ENCODE results near the gene GGT6.
"Not testable (repeated sequence)": the region's sequence is repeated elsewhere in the genome, so short reads cannot be mapped to it uniquely, and the experiment has no call there.

The GGT6 gene

GRCh38 chr17:4590981-4591453 lies 30.6 kb upstream of the GGT6 start:
- no CpG with 5 or more reads among the region's 10 CpGs for WGBS (ENCODE audit: extremely low coverage, insufficient coverage, low lambda C conversion rate)
- H3K4me2 ChIP-seq (ENCODE audit: low read length): no peak overlapping the region
- no peak overlapping the region for H3K9ac ChIP-seq (ENCODE audit: low read length)
- H3K56ac ChIP-seq (ENCODE audit: low read length): no peak overlapping the region
- H3K18ac ChIP-seq (ENCODE audit: low read length): no peak overlapping the region
- H3K23ac ChIP-seq (ENCODE audit: low read length): no peak overlapping the region
- no peaks in the 10 kb centered on the region for H3K27me3 ChIP-seq (ENCODE audit: insufficient read depth, low read length, poor library complexity)
- H4K5ac ChIP-seq (ENCODE audit: low read length): no peak overlapping the region
- no peaks in the 10 kb centered on the region for H3K79me1 ChIP-seq (ENCODE audit: low read length)
- H3K4me1 ChIP-seq (ENCODE audit: control insufficient read depth, low read depth, low read length): peaks cover 2% of the 10 kb centered on the region
- H3K27ac ChIP-seq (ENCODE audit: low read depth, low read length): no peak overlapping the region
- H2BK120ac ChIP-seq (ENCODE audit: low read depth, low read length): no peak overlapping the region
- H3K36me3 ChIP-seq (ENCODE audit: control insufficient read depth, insufficient read depth, low read length): no peaks in the 10 kb centered on the region
- H3K4me3 ChIP-seq (ENCODE audit: low read length): no peak overlapping the region
- no peak overlapping the region for H2AK5ac ChIP-seq (ENCODE audit: low read length)
- H2BK15ac ChIP-seq (replicated peaks; ENCODE audit: low read depth): no peak overlapping the region
- H3K79me2 ChIP-seq (ENCODE audit: control insufficient read depth, insufficient read depth, low read length): no peaks in the 10 kb centered on the region
- no peak overlapping the region for H3K4ac ChIP-seq (ENCODE audit: low read depth, low read length)
- no peak for DNase-seq
- H2BK5ac ChIP-seq (ENCODE audit: low read length): no peak overlapping the region
- no peak overlapping the region for H4K8ac ChIP-seq (ENCODE audit: low read depth, low read length)

GRCh38 chr17:4590042-4590441 lies 29.7 kb upstream of the GGT6 start:
- H2AK5ac ChIP-seq (ENCODE audit: low read length); H3K23ac ChIP-seq (ENCODE audit: low read length); H3K4me3 ChIP-seq (ENCODE audit: low read length); H3K4ac ChIP-seq (ENCODE audit: low read depth, low read length); H2BK15ac ChIP-seq (replicated peaks; ENCODE audit: low read depth); H2BK5ac ChIP-seq (ENCODE audit: low read length); H4K8ac ChIP-seq (ENCODE audit: low read depth, low read length); H3K4me2 ChIP-seq (ENCODE audit: low read length); H3K9ac ChIP-seq (ENCODE audit: low read length); H2BK120ac ChIP-seq (ENCODE audit: low read depth, low read length); H3K79me1 ChIP-seq (ENCODE audit: low read length); H4K5ac ChIP-seq (ENCODE audit: low read length); H3K27me3 ChIP-seq (ENCODE audit: insufficient read depth, low read length, poor library complexity); H3K27ac ChIP-seq (ENCODE audit: low read depth, low read length); H3K18ac ChIP-seq (ENCODE audit: low read length); H3K79me2 ChIP-seq (ENCODE audit: control insufficient read depth, insufficient read depth, low read length); DNase-seq; H3K56ac ChIP-seq (ENCODE audit: low read length); H3K36me3 ChIP-seq (ENCODE audit: control insufficient read depth, insufficient read depth, low read length); H3K4me1 ChIP-seq (ENCODE audit: control insufficient read depth, low read depth, low read length): not testable (repeated sequence)
- no CpG with 5 or more reads among the region's 11 CpGs for WGBS (ENCODE audit: extremely low coverage, insufficient coverage, low lambda C conversion rate)

GRCh38 chr17:4588898-4589625 lies 28.7 kb upstream of the GGT6 start:
- Histone ChIP-seq H3K4me3 (ENCODE audit: low read length) (no peak overlapping the region), H4K5ac (ENCODE audit: low read length) (no peak overlapping the region), H3K79me1 (ENCODE audit: low read length) (no peaks in the 10 kb centered on the region), H3K79me2 (ENCODE audit: control insufficient read depth, insufficient read depth, low read length) (no peaks in the 10 kb centered on the region), H3K27ac (ENCODE audit: low read depth, low read length) (no peak overlapping the region), H3K36me3 (ENCODE audit: control insufficient read depth, insufficient read depth, low read length) (no peaks in the 10 kb centered on the region), H3K4ac (ENCODE audit: low read depth, low read length) (no peak overlapping the region), H2BK120ac (ENCODE audit: low read depth, low read length) (no peak overlapping the region), H2BK5ac (ENCODE audit: low read length) (no peak overlapping the region), H3K56ac (ENCODE audit: low read length) (no peak overlapping the region), H3K4me1 (ENCODE audit: control insufficient read depth, low read depth, low read length) (no peaks in the 10 kb centered on the region), H2AK5ac (ENCODE audit: low read length) (no peak overlapping the region), H3K23ac (ENCODE audit: low read length) (no peak overlapping the region), H3K18ac (ENCODE audit: low read length) (no peak overlapping the region), H2BK15ac (replicated peaks; ENCODE audit: low read depth) (no peak overlapping the region), H4K8ac (ENCODE audit: low read depth, low read length) (no peak overlapping the region), H3K27me3 (ENCODE audit: insufficient read depth, low read length, poor library complexity) (peaks cover 10% of the 10 kb centered on the region), H3K9ac (ENCODE audit: low read length) (no peak overlapping the region), H3K4me2 (ENCODE audit: low read length) (no peak overlapping the region)
- WGBS (ENCODE audit: extremely low coverage, insufficient coverage, low lambda C conversion rate): no CpG with 5 or more reads among the region's 22 CpGs
- no peak for DNase-seq

GRCh38 chr17:4588391-4588790 lies 28.0 kb upstream of the GGT6 start:
- no peak overlapping the region for H2AK5ac ChIP-seq (ENCODE audit: low read length)
- no peaks in the 10 kb centered on the region for H3K4me1 ChIP-seq (ENCODE audit: control insufficient read depth, low read depth, low read length)
- H3K4me3 ChIP-seq (ENCODE audit: low read length): no peak overlapping the region
- peaks cover 12% of the 10 kb centered on the region for H3K27me3 ChIP-seq (ENCODE audit: insufficient read depth, low read length, poor library complexity)
- H4K5ac ChIP-seq (ENCODE audit: low read length): no peak overlapping the region
- H3K27ac ChIP-seq (ENCODE audit: low read depth, low read length): no peak overlapping the region
- H3K9ac ChIP-seq (ENCODE audit: low read length): no peak overlapping the region
- H3K4me2 ChIP-seq (ENCODE audit: low read length): no peak overlapping the region
- no peak overlapping the region for H4K8ac ChIP-seq (ENCODE audit: low read depth, low read length)
- H2BK15ac ChIP-seq (replicated peaks; ENCODE audit: low read depth): no peak overlapping the region
- no peak overlapping the region for H2BK5ac ChIP-seq (ENCODE audit: low read length)
- H3K4ac ChIP-seq (ENCODE audit: low read depth, low read length): no peak overlapping the region
- no peak overlapping the region for H3K56ac ChIP-seq (ENCODE audit: low read length)
- H3K79me2 ChIP-seq (ENCODE audit: control insufficient read depth, insufficient read depth, low read length): no peaks in the 10 kb centered on the region
- no CpG with 5 or more reads among the region's 11 CpGs for WGBS (ENCODE audit: extremely low coverage, insufficient coverage, low lambda C conversion rate)
- no peak for DNase-seq
- H3K18ac ChIP-seq (ENCODE audit: low read length): no peak overlapping the region
- H3K79me1 ChIP-seq (ENCODE audit: low read length): no peaks in the 10 kb centered on the region
- no peak overlapping the region for H3K23ac ChIP-seq (ENCODE audit: low read length)
- no peaks in the 10 kb centered on the region for H3K36me3 ChIP-seq (ENCODE audit: control insufficient read depth, insufficient read depth, low read length)
- H2BK120ac ChIP-seq (ENCODE audit: low read depth, low read length): no peak overlapping the region

GRCh38 chr17:4587803-4588202 lies 27.4 kb upstream of the GGT6 start:
- no peak overlapping the region for H3K4ac ChIP-seq (ENCODE audit: low read depth, low read length)
- H3K4me2 ChIP-seq (ENCODE audit: low read length): no peak overlapping the region
- H3K79me2 ChIP-seq (ENCODE audit: control insufficient read depth, insufficient read depth, low read length): no peaks in the 10 kb centered on the region
- H4K5ac ChIP-seq (ENCODE audit: low read length): no peak overlapping the region
- no peak overlapping the region for H2BK15ac ChIP-seq (replicated peaks; ENCODE audit: low read depth)
- H3K56ac ChIP-seq (ENCODE audit: low read length): no peak overlapping the region
- H3K4me3 ChIP-seq (ENCODE audit: low read length): no peak overlapping the region
- no peaks in the 10 kb centered on the region for H3K4me1 ChIP-seq (ENCODE audit: control insufficient read depth, low read depth, low read length)
- no peak overlapping the region for H2AK5ac ChIP-seq (ENCODE audit: low read length)
- H2BK5ac ChIP-seq (ENCODE audit: low read length): no peak overlapping the region
- no peak overlapping the region for H3K9ac ChIP-seq (ENCODE audit: low read length)
- H3K27me3 ChIP-seq (ENCODE audit: insufficient read depth, low read length, poor library complexity): peaks cover 15% of the 10 kb centered on the region
- H4K8ac ChIP-seq (ENCODE audit: low read depth, low read length): no peak overlapping the region
- no peak overlapping the region for H3K18ac ChIP-seq (ENCODE audit: low read length)
- no peak overlapping the region for H3K27ac ChIP-seq (ENCODE audit: low read depth, low read length)
- no peak overlapping the region for H2BK120ac ChIP-seq (ENCODE audit: low read depth, low read length)
- H3K36me3 ChIP-seq (ENCODE audit: control insufficient read depth, insufficient read depth, low read length): no peaks in the 10 kb centered on the region
- H3K23ac ChIP-seq (ENCODE audit: low read length): no peak overlapping the region
- WGBS (ENCODE audit: extremely low coverage, insufficient coverage, low lambda C conversion rate): no CpG with 5 or more reads among the region's 9 CpGs
- H3K79me1 ChIP-seq (ENCODE audit: low read length): no peaks in the 10 kb centered on the region
- DNase-seq: peak; percentile 54

- Histone ChIP-seq H3K36me3 (ENCODE audit: control insufficient read depth, insufficient read depth, low read length) (no peaks in the 10 kb centered on the region), H3K56ac (ENCODE audit: low read length) (no peak overlapping the region), H3K23ac (ENCODE audit: low read length) (no peak overlapping the region), H2AK5ac (ENCODE audit: low read length) (no peak overlapping the region), H2BK15ac (replicated peaks; ENCODE audit: low read depth) (no peak overlapping the region), H3K4me3 (ENCODE audit: low read length) (no peak overlapping the region), H3K27ac (ENCODE audit: low read depth, low read length) (no peak overlapping the region), H3K4ac (ENCODE audit: low read depth, low read length) (no peak overlapping the region), H3K79me2 (ENCODE audit: control insufficient read depth, insufficient read depth, low read length) (no peaks in the 10 kb centered on the region), H4K5ac (ENCODE audit: low read length) (no peak overlapping the region), H4K8ac (ENCODE audit: low read depth, low read length) (no peak overlapping the region), H3K4me2 (ENCODE audit: low read length) (no peak overlapping the region), H3K4me1 (ENCODE audit: control insufficient read depth, low read depth, low read length) (no peaks in the 10 kb centered on the region), H3K27me3 (ENCODE audit: insufficient read depth, low read length, poor library complexity) (peaks cover 15% of the 10 kb centered on the region), H3K18ac (ENCODE audit: low read length) (no peak overlapping the region), H2BK5ac (ENCODE audit: low read length) (no peak overlapping the region), H2BK120ac (ENCODE audit: low read depth, low read length) (no peak overlapping the region), H3K79me1 (ENCODE audit: low read length) (no peaks in the 10 kb centered on the region), H3K9ac (ENCODE audit: low read length) (no peak overlapping the region)
- no peak for DNase-seq
- no CpG with 5 or more reads among the region's 7 CpGs for WGBS (ENCODE audit: extremely low coverage, insufficient coverage, low lambda C conversion rate)
These were observed 26.8 kb upstream of the GGT6 start for GRCh38 chr17:4587195-4587594.
